Forelimb muscle (tissue), 1 donor: ENCODE results near the gene DNAH6. TPM values are rescaled to one million over a fixed set of nuclear protein-coding genes. Genes with fewer than 3 reads are reported as not detected.
"Not testable (repeated sequence)": the region's sequence is repeated elsewhere in the genome, so short reads cannot be mapped to it uniquely, and the experiment has no call there.

Experiments
- DNase-seq: peaks from one replicate; pipeline ENCODE4 v3.0.0-alpha.2; 2013; ENCODE audit warnings: low read depth
- polyA plus RNA-seq: library from polyadenylated mRNA; unstranded; fragments of 120-200 nt; gene quantifications from one replicate; pipeline ENCODE4 v1.2.1, GENCODE V29; 2013; ENCODE audit not compliant: insufficient read length

Gene DNAH6
- polyA plus RNA-seq, 1 donor = 0.10 TPM

- no peak for DNase-seq
Measured at GRCh38 chr2:84749442-84749841, 233.1 kb downstream of the DNAH6 start.

- no peak for DNase-seq
Measured at GRCh38 chr2:84755096-84755495, 238.8 kb downstream of the DNAH6 start.

GRCh38 chr2:84757648-84758047, 241.3 kb downstream of the DNAH6 start:
- no peak for DNase-seq

- DNase-seq = no peak
Measured at GRCh38 chr2:84766791-84767190, 250.5 kb downstream of the DNAH6 start.

- no peak for DNase-seq
Measured at GRCh38 chr2:84768840-84769239, 252.5 kb downstream of the DNAH6 start.

- no peak for DNase-seq
Measured at GRCh38 chr2:84770280-84770679, 254.0 kb downstream of the DNAH6 start.

GRCh38 chr2:84771251-84771650, 255.0 kb downstream of the DNAH6 start:
- DNase-seq = no peak

- not testable (repeated sequence) for DNase-seq
Measured at GRCh38 chr2:84773562-84773961, 257.3 kb downstream of the DNAH6 start.

GRCh38 chr2:84776011-84776410, 259.7 kb downstream of the DNAH6 start:
- no peak for DNase-seq

- no peak for DNase-seq
Measured at GRCh38 chr2:84778911-84779690, 262.8 kb downstream of the DNAH6 start.

- DNase-seq = no peak
Measured at GRCh38 chr2:84779781-84780180, 263.5 kb downstream of the DNAH6 start.

GRCh38 chr2:84781942-84782716, 265.8 kb downstream of the DNAH6 start:
- no peak for DNase-seq

GRCh38 chr2:84782717-84783442, 266.6 kb downstream of the DNAH6 start:
- DNase-seq = no peak

GRCh38 chr2:84785950-84786349, 269.7 kb downstream of the DNAH6 start:
- no peak for DNase-seq

GRCh38 chr2:84786601-84787000, 270.3 kb downstream of the DNAH6 start:
- DNase-seq = no peak

GRCh38 chr2:84788027-84788426, 271.7 kb downstream of the DNAH6 start:
- DNase-seq = no peak

- DNase-seq = no peak
Measured at GRCh38 chr2:84788498-84788897, 272.2 kb downstream of the DNAH6 start.

- no peak for DNase-seq
Measured at GRCh38 chr2:84792856-84793522, 276.7 kb downstream of the DNAH6 start.

- DNase-seq = no peak
Measured at GRCh38 chr2:84793641-84794040, 277.3 kb downstream of the DNAH6 start.

- no peak for DNase-seq
Measured at GRCh38 chr2:84796798-84797197, 280.5 kb downstream of the DNAH6 start.

- DNase-seq = no peak
Measured at GRCh38 chr2:84797271-84797670, 281.0 kb downstream of the DNAH6 start.

- DNase-seq = no peak
Measured at GRCh38 chr2:84799772-84800171, 283.5 kb downstream of the DNAH6 start.
